GM18505 (cell line): ENCODE data around the gene TNFSF13.
A peak's percentile ranks its signal among the peaks of the same experiment; 100 is the strongest.

Source experiments
- ATAC-seq: cut with Tn5 transposase; IDR thresholded peaks from one replicate; pipeline ENCODE4 v1.9.1; 2021; ENCODE audit not compliant: unreplicated experiment
- POLR2A ChIP-seq: IDR thresholded peaks from 4 replicates; pipeline ENCODE4 v1.6.1; 2011; ENCODE audit warnings: borderline replicate concordance; ENCODE audit not compliant: insufficient read depth, insufficient read length; ENCODE audit errors: extremely low read depth

Gene TNFSF13

GRCh38 chr17:7574176-7574953, 15.8 kb downstream of the TNFSF13 start:
- TF ChIP-seq POLR2A, result no peak
- no peak for ATAC-seq

GRCh38 chr17:7575481-7575883, 16.9 kb downstream of the TNFSF13 start:
- TF ChIP-seq POLR2A, result no peak

GRCh38 chr17:7575959-7576358, 17.4 kb downstream of the TNFSF13 start:
- TF ChIP-seq POLR2A, result no peak
- ATAC-seq, result no peak

More at GRCh38 chr17:7575481-7575883, 16.9 kb downstream of the TNFSF13 start:
- ATAC-seq, result no peak

- ATAC-seq, result no peak
These were observed 17.9 kb downstream of the TNFSF13 start for GRCh38 chr17:7576432-7576937.

GRCh38 chr17:7577327-7578199, 19.0 kb downstream of the TNFSF13 start:
- no peak for TF ChIP-seq POLR2A
- no peak for ATAC-seq

More at GRCh38 chr17:7576432-7576937, 17.9 kb downstream of the TNFSF13 start:
- peak; percentile 51 for TF ChIP-seq POLR2A

GRCh38 chr17:7579001-7579833, 20.7 kb downstream of the TNFSF13 start, which contains the start of gene CD68:
CD68 (plus strand) TSS chr17:7579638; CDS start chr17:7579678, 40 bp downstream.
- peak; percentile 78 for TF ChIP-seq POLR2A
- peak; percentile 39 for ATAC-seq

- no peak for ATAC-seq
- TF ChIP-seq POLR2A, result no peak
These were observed 21.5 kb downstream of the TNFSF13 start for GRCh38 chr17:7579834-7580603.

GRCh38 chr17:7580604-7581575, 22.3 kb downstream of the TNFSF13 start:
- ATAC-seq, result no peak
- TF ChIP-seq POLR2A, result peak; percentile 20

GRCh38 chr17:7582396-7583252, 24.1 kb downstream of the TNFSF13 start:
- no peak for ATAC-seq
- TF ChIP-seq POLR2A, result no peak

- TF ChIP-seq POLR2A, result peak; percentile 98
- peak; percentile 57 for ATAC-seq
These were observed 24.9 kb downstream of the TNFSF13 start, which contains the start of gene MPDU1 for GRCh38 chr17:7583253-7584109. MPDU1 (plus strand) TSS chr17:7583852; CDS start chr17:7583863, 11 bp downstream.
